GM12878 (cell line): ENCODE measurements around the gene SEC24A. TPM values are rescaled to one million over a fixed set of nuclear protein-coding genes. Genes with fewer than 3 reads are reported as not detected.

Experiments
- ATF7 ChIP-seq: fragments of 450-650 bp; IDR thresholded peaks from 2 replicates; pipeline ENCODE4 v1.6.1; 2016; ENCODE audit warnings: low read depth, mild to moderate bottlenecking
- BCLAF1 ChIP-seq: fragments of 450-650 bp; IDR thresholded peaks from 2 replicates; pipeline ENCODE4 v1.6.1; 2017; ENCODE audit warnings: antibody characterized with exemption, mild to moderate bottlenecking, moderate library complexity
- BHLHE40 ChIP-seq, 2 experiments: fragments of 450-650 bp in 1 of 2; IDR thresholded peaks; 2 replicates each; pipeline ENCODE4 v1.6.1; 2011 to 2017; ENCODE audit warnings: low read depth in 2 of 2, borderline replicate concordance in 1 of 2, improper control_type of control experiment in 1 of 2, low read length in 1 of 2, mild to moderate bottlenecking in 1 of 2
- BMI1 ChIP-seq: fragments of 450-650 bp; IDR thresholded peaks from 2 replicates; pipeline ENCODE4 v1.6.1; 2016; ENCODE audit warnings: mild to moderate bottlenecking, moderate library complexity, borderline replicate concordance
- CBFB ChIP-seq: IDR thresholded peaks from 2 replicates; pipeline ENCODE4 v1.6.1; 2016; ENCODE audit warnings: antibody characterized with exemption, low read depth
- CHD2 ChIP-seq: IDR thresholded peaks from 2 replicates; pipeline ENCODE4 v1.6.1; 2011; ENCODE audit warnings: low read depth, low read length, improper control_type of control experiment, borderline replicate concordance
- CREM ChIP-seq: IDR thresholded peaks from 2 replicates; pipeline ENCODE4 v1.6.1; 2014; ENCODE audit warnings: antibody characterized with exemption, low read depth
- CTCF ChIP-seq, 3 experiments: IDR thresholded peaks in 2 of 3; conservative IDR thresholded peaks in 1 of 3; 2 replicates each; pipeline ENCODE4 v1.5.1; 2011; ENCODE audit warnings: low read depth in 3 of 3, low read length in 3 of 3, mild to moderate bottlenecking in 3 of 3, control low read depth in 2 of 3, moderate library complexity in 2 of 3, inconsistent platforms in 1 of 3, mixed read lengths in 1 of 3; ENCODE audit not compliant: control insufficient read depth in 2 of 3, insufficient read depth in 1 of 3; ENCODE audit errors: extremely low read depth in 1 of 3
- EED ChIP-seq: sonication (generic); IDR thresholded peaks from 2 replicates; pipeline ENCODE4 v1.6.1; 2016; ENCODE audit warnings: antibody characterized with exemption, low read depth
- FOXK2 ChIP-seq: fragments of 450-650 bp; IDR thresholded peaks from 2 replicates; pipeline ENCODE4 v1.6.1; 2017; ENCODE audit warnings: mild to moderate bottlenecking, moderate library complexity
- HCFC1 ChIP-seq: fragments of 150-350 bp; IDR thresholded peaks from 2 replicates; pipeline ENCODE4 v1.6.1; 2014; ENCODE audit warnings: low read length
- HDAC2 ChIP-seq: fragments of 200-600 bp; sonication (generic); IDR thresholded peaks from 2 replicates; pipeline ENCODE4 v1.6.1; 2017
- JUNB ChIP-seq: IDR thresholded peaks from 2 replicates; pipeline ENCODE4 v1.6.1; 2016; ENCODE audit warnings: antibody characterized with exemption, mild to moderate bottlenecking
- KAT2A ChIP-seq: conservative IDR thresholded peaks from 2 replicates; pipeline ENCODE4 v1.6.1; 2011; ENCODE audit warnings: low read depth, low read length; ENCODE audit not compliant: control insufficient read depth
- LARP7 ChIP-seq: fragments of 450-650 bp; IDR thresholded peaks from 2 replicates; pipeline ENCODE4 v1.6.1; 2017; ENCODE audit warnings: mild to moderate bottlenecking
- MTA2 ChIP-seq: fragments of 450-650 bp; IDR thresholded peaks from 2 replicates; pipeline ENCODE4 v1.6.1; 2016; ENCODE audit warnings: low read depth, mild to moderate bottlenecking, moderate library complexity
- NFYA ChIP-seq: IDR thresholded peaks from 2 replicates; pipeline ENCODE4 v1.6.1; 2011; ENCODE audit warnings: low read depth, mild to moderate bottlenecking, low read length, improper control_type of control experiment, borderline replicate concordance
- POLR2AphosphoS2 ChIP-seq: IDR thresholded peaks from 2 replicates; pipeline ENCODE4 v1.6.1; 2011; ENCODE audit warnings: low read depth, mild to moderate bottlenecking, low read length, improper control_type of control experiment, moderate library complexity
- POLR2AphosphoS5 ChIP-seq: IDR thresholded peaks from 2 replicates; pipeline ENCODE4 v1.6.1; 2011; ENCODE audit warnings: mild to moderate bottlenecking, low read length, inconsistent platforms
- RAD51 ChIP-seq: fragments of 450-650 bp; IDR thresholded peaks from 2 replicates; pipeline ENCODE4 v1.6.1; 2016; ENCODE audit warnings: moderate library complexity, mild to moderate bottlenecking, inconsistent platforms
- RB1 ChIP-seq: fragments of 450-650 bp; formaldehyde crosslinking; IDR thresholded peaks from 2 replicates; pipeline ENCODE4 v1.6.1; 2017; ENCODE audit warnings: mild to moderate bottlenecking, borderline replicate concordance
- SMARCA5 ChIP-seq: fragments of 450-650 bp; IDR thresholded peaks from 2 replicates; pipeline ENCODE4 v1.6.1; 2017; ENCODE audit warnings: mild to moderate bottlenecking
- ZNF384 ChIP-seq: IDR thresholded peaks from 2 replicates; pipeline ENCODE4 v1.6.1; 2012; ENCODE audit warnings: low read depth, mild to moderate bottlenecking, low read length, improper control_type of control experiment, borderline replicate concordance
- ZNF592 ChIP-seq: fragments of 450-650 bp; IDR thresholded peaks from 2 replicates; pipeline ENCODE4 v1.6.1; 2017; ENCODE audit warnings: mild to moderate bottlenecking, moderate library complexity
- polyA plus RNA-seq, 11 experiments: library from polyadenylated mRNA; depleted of rRNA in 4 of 11; unstranded in 6 of 11; stranded (reverse) in 5 of 11; fragments of >200 nt; fragmentation: Nextera tagmentation in 4 of 11; fragmentation: Illumina TruSeq in 1 of 11; extraction: Ambion mirVana in 4 of 11; extraction: Trizol in 1 of 11; gene quantifications; 1 replicate in 1 of 11; 2 replicates in 10 of 11; pipeline versions ENCODE4 v1.2.1 to v1.2.3, GENCODE V29; 2011 to 2016; ENCODE audit warnings: inconsistent platforms in 2 of 11, missing spikeins in 2 of 11, low read depth in 1 of 11
- total RNA-seq, 4 experiments: library from RNA; depleted of rRNA in 3 of 4; stranded (reverse); fragments of >200 nt in 3 of 4; fragmentation: Illumina TruSeq in 1 of 4; extraction: Trizol in 1 of 4; gene quantifications; 2 replicates each; pipeline versions ENCODE4 v1.2.1 to v1.2.3, GENCODE V29; 2013 to 2021

Gene SEC24A
- total and polyA plus RNA-seq, 10 of the 15 experiments (the other 5 are each of a cell fraction or from before 2014, with no cell fraction given) = 7.1 to 52.2 (median 22.8) TPM

GRCh38 chr5:134647750-134648424 lies 698 bp upstream of the SEC24A start (continued):
- no peak; the same call in 1 of the 2 replicates for TF ChIP-seq RB1
- peak; percentile 33; the same call in 1 of the 2 replicates for TF ChIP-seq CBFB
- TF ChIP-seq EED = no peak
- no peak for TF ChIP-seq CHD2
- TF ChIP-seq HCFC1 = no peak
- peak; percentile 87 for TF ChIP-seq MTA2
- no peak for TF ChIP-seq BMI1
- TF ChIP-seq ZNF592 = peak; percentile 30; the same call in 1 of the 2 replicates
- peak; percentile 13; the same call in 1 of the 2 replicates for TF ChIP-seq SMARCA5
- TF ChIP-seq CREM = no peak
- TF ChIP-seq ATF7 = peak; percentile 72; the same call in 1 of the 2 replicates
- TF ChIP-seq LARP7 = no peak
- peak; percentile 96 for TF ChIP-seq ZNF384
- TF ChIP-seq JUNB = peak; percentile 43
- TF ChIP-seq NFYA = no peak
- TF ChIP-seq POLR2AphosphoS2 = no peak
- TF ChIP-seq HDAC2 = no peak
- TF ChIP-seq RAD51 = peak; percentile 16; the same call in 1 of the 2 replicates
- TF ChIP-seq FOXK2 = no peak; the same call in 1 of the 2 replicates
- no peak for TF ChIP-seq BCLAF1
- TF ChIP-seq POLR2AphosphoS5 = no peak
- TF ChIP-seq CTCF (IDR thresholded peaks at IDR 0.05 in 2 of 3, conservative IDR thresholded peaks at IDR 0.05 in 1 of 3; ENCODE audit: control insufficient read depth in 2 of 3, extremely low read depth in 1 of 3, insufficient read depth in 1 of 3, low read depth in 3 of 3, low read length in 3 of 3) = no peak
- no peak for TF ChIP-seq BHLHE40 (IDR thresholded peaks at IDR 0.05; ENCODE audit: borderline replicate concordance in 1 of 2, low read depth in 2 of 2, low read length in 1 of 2)
- TF ChIP-seq KAT2A = no peak
